ENCODE data around the gene PRR36. TPM values are rescaled to one million over a fixed set of nuclear protein-coding genes. Genes with fewer than 3 reads are reported as not detected.

The PRR36 gene
- total RNA-seq, 2 experiments from 2014 or later: 0.17 TPM; not detected in 1

DNA sequence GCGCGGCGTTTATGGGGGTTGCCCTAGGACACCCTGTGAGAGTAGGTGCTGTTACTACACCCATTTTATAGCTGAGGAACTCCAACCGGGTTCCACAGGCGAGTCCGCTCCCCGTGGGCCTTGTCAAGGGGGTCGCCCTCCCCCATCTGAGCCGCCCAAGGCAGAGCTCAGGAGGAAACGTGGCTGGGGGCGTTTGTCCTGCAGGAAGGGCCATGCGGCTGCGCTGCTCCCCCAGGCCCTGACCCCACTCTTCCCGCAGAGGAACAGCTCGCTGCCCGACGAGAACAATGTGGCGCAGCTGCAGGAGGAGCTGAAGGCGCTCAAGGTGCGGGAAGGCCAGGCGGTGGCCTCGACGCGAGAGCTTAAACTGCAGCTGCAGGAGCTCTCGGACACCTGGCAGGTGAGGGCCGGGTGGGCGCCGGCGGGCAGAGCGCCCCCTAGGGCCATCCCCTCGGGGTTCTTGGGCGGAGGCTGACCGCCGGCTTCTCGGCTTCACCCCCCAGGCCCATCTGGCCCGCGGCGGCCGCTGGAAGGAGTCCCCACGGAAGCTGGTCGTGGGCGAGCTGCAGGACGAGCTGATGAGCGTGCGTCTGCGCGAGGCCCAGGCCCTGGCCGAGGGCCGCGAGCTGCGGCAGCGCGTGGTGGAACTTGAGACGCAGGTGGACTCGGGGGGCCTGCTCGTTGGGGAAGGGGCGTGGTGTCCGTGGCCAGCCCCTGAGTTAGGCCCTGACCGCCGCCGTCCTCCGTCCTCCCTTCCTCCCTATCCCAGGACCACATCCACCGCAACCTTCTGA is 12.4 kb downstream of the PRR36 start:
- no TSS peak for BruUV-seq (replicated peaks)
- Histone ChIP-seq H3K36me3 (ENCODE audit: insufficient read depth, low read length) (no peaks in the 10 kb centered on the region), H3K4me2 (ENCODE audit: low read length) (peak overlapping the region; percentile 51), H3K9me3 (ENCODE audit: low read length) (no peaks in the 10 kb centered on the region), H3K4me3 (ENCODE audit: low read depth, low read length, poor library complexity, severe bottlenecking) (peak overlapping the region; percentile 23), H3K27ac (ENCODE audit: low read depth, low read length, poor library complexity, severe bottlenecking) (no peak overlapping the region), H4K20me1 (ENCODE audit: insufficient read depth, low read length) (no peaks in the 10 kb centered on the region), H2AFZ (ENCODE audit: low read length) (no peak overlapping the region), H3K79me2 (ENCODE audit: insufficient read depth, low read depth, low read length) (no peaks in the 10 kb centered on the region), H3K9me2 (ENCODE audit: insufficient read depth, low read length) (no peaks in the 10 kb centered on the region), H3K4me1 (ENCODE audit: insufficient read depth, low read length, poor library complexity, severe bottlenecking) (peaks cover 17% of the 10 kb centered on the region)
- TF ChIP-seq, protein P1, sequence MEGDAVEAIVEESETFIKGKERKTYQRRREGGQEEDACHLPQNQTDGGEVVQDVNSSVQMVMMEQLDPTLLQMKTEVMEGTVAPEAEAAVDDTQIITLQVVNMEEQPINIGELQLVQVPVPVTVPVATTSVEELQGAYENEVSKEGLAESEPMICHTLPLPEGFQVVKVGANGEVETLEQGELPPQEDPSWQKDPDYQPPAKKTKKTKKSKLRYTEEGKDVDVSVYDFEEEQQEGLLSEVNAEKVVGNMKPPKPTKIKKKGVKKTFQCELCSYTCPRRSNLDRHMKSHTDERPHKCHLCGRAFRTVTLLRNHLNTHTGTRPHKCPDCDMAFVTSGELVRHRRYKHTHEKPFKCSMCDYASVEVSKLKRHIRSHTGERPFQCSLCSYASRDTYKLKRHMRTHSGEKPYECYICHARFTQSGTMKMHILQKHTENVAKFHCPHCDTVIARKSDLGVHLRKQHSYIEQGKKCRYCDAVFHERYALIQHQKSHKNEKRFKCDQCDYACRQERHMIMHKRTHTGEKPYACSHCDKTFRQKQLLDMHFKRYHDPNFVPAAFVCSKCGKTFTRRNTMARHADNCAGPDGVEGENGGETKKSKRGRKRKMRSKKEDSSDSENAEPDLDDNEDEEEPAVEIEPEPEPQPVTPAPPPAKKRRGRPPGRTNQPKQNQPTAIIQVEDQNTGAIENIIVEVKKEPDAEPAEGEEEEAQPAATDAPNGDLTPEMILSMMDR (conservative IDR thresholded peaks at IDR 0.05; ENCODE audit: low read length): peak; percentile 64
- TF ChIP-seq EZH2phosphoT487 (IDR thresholded peaks at IDR 0.05; ENCODE audit: borderline replicate concordance, low read depth, low read length): no peak
- no peak for DNase-seq (ENCODE audit: low spot score)
- ChIA-PET CTCF (ENCODE audit: unreplicated experiment) (no interaction called here), POLR2A (no interaction called here)
- intact Hi-C loops (cut with micrococcal nuclease; ENCODE audit: unreplicated experiment): loop anchor here (1.0 kb wide), 1 partner anchor 8 kb away; no protein-coding TSS in a partner anchor

DNA sequence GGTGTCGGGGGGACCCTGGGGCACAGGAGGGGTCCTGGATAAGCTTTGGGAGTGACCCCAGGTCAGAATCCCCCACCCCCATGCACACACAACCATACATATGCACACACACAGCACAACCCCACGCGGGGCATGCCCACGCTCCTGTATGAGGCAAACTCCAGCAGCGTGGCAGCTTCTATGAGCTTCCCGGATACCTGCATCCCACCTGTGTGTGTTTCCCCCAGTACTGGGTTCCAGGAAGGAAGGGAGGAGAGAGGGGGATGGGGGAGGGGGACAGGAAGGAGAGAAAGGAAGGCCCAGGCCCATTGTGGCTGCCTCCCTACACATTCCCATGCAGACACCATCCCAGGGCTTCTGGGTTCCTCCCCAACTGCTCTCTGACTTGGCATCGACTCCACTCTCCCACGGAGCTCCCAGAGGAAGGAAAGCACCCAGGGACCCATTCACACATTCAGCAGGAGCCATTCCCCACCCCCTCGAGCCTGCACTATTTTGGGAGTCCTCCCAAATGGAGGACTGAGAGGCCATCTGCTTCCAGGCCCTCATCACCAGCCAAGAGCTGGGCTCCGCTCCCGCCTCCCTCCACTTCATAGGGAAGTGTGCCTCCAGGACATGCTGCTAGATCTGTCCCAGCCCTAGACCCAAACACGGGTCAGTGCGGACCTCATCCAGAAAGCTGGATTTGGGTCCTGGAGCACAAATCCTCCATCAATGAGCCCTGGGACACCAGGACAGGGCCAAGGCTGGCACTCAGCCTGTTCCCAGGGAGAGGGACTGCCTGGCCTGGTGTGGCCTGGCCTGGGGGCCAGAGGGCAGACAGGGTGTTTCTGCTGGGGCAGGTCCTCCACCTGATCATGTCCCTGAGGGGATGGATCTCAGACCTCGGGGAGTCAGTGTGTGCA is 13.2 kb downstream of the PRR36 start:
- Histone ChIP-seq H3K27ac (ENCODE audit: low read depth, low read length, poor library complexity, severe bottlenecking) (no peak overlapping the region), H3K4me2 (ENCODE audit: low read length) (no peak overlapping the region)

More for the DNA sequence above, 13.2 kb downstream of the PRR36 start:
- Histone ChIP-seq H3K36me3 (ENCODE audit: insufficient read depth, low read length) (no peaks in the 10 kb centered on the region), H3K9me3 (ENCODE audit: low read length) (no peaks in the 10 kb centered on the region), H4K20me1 (ENCODE audit: insufficient read depth, low read length) (no peaks in the 10 kb centered on the region), H2AFZ (ENCODE audit: low read length) (no peak overlapping the region), H3K4me1 (ENCODE audit: insufficient read depth, low read length, poor library complexity, severe bottlenecking) (peaks cover 17% of the 10 kb centered on the region), H3K9me2 (ENCODE audit: insufficient read depth, low read length) (no peaks in the 10 kb centered on the region), H3K4me3 (ENCODE audit: low read depth, low read length, poor library complexity, severe bottlenecking) (no peak overlapping the region), H3K79me2 (ENCODE audit: insufficient read depth, low read depth, low read length) (no peaks in the 10 kb centered on the region)
- intact Hi-C loops (cut with micrococcal nuclease; ENCODE audit: unreplicated experiment): no loop called here
- BruUV-seq (replicated peaks): no TSS peak
- CTCF ChIA-PET (ENCODE audit: unreplicated experiment): no interaction called here
- TF ChIP-seq EZH2phosphoT487 (IDR thresholded peaks at IDR 0.05; ENCODE audit: borderline replicate concordance, low read depth, low read length): no peak
- TF ChIP-seq, protein P1 (conservative IDR thresholded peaks at IDR 0.05; ENCODE audit: low read length): no peak
- no peak for DNase-seq (ENCODE audit: low spot score)
- POLR2A ChIA-PET: interaction anchor here (0.6 kb wide), 1 partner anchor 653 kb away, joined by 3 read pairs; no protein-coding TSS in a partner anchor

All from OCI-LY7 (cell line).